ENCODE measurements around the gene CADPS2. TPM values are rescaled to one million over a fixed set of nuclear protein-coding genes. Genes with fewer than 3 reads are reported as not detected.

Gene CADPS2
- total and polyA plus RNA-seq, 2 of the 4 experiments (the other 2 are of a cell fraction), result 0.10 to 0.54 TPM

DNA sequence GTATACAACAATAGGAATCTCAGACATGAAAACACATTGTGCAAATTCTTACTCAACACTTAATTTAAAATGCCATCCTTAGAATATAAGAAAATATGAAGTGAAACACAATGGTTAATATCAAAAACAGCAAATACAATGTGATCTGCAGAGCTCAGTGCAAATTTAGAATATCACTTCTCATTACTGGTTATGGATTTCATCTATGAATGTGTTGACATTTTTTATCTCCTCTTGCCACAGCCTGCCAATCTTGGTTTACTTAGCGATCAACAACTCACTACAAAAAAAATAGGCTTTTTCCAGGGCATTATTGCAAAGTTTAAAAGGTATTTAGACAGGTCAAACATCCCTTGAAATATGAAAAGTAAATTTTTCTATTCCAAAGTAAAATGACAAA is 158.5 kb downstream of the CADPS2 start:
- Histone ChIP-seq H2BK5ac (ENCODE audit: low read depth, low read length, poor library complexity, severe bottlenecking) (no peak overlapping the region), H3K9ac (ENCODE audit: low read depth, low read length) (no peak overlapping the region), H3K27me3 (ENCODE audit: control insufficient read depth, insufficient read depth, low read length) (no peaks in the 10 kb centered on the region), H2AK5ac (ENCODE audit: low read depth, low read length) (no peak overlapping the region), H3K4me3 (ENCODE audit: insufficient read depth, low read depth, low read length) (no peak overlapping the region), H2BK20ac (ENCODE audit: low read depth, low read length) (no peak overlapping the region), H2BK120ac (ENCODE audit: low read depth, low read length) (no peak overlapping the region), H3K79me1 (ENCODE audit: low read depth in 1 of 2, low read length in 2 of 2) (no peaks in the 10 kb centered on the region), H3K56ac (ENCODE audit: extremely low read depth, insufficient read depth, low read length) (no peak overlapping the region), H3K4me1 (ENCODE audit: control insufficient read depth, insufficient read depth, low read length) (no peaks in the 10 kb centered on the region), H4K20me1 (ENCODE audit: insufficient read depth, low read length) (no peaks in the 10 kb centered on the region), H3K9me1 (ENCODE audit: insufficient read depth, low read length) (no peaks in the 10 kb centered on the region), H3K23ac (ENCODE audit: low read depth, low read length) (no peak overlapping the region), H3K14ac (replicated peaks; ENCODE audit: low read depth, low read length) (no peak overlapping the region), H4K8ac (ENCODE audit: low read depth in 2 of 2, low read length in 2 of 2) (no peak overlapping the region), H4K5ac (ENCODE audit: low read depth, low read length) (no peak overlapping the region), H3K4ac (ENCODE audit: low read depth, low read length) (no peak overlapping the region), H3K27ac (ENCODE audit: insufficient read depth, low read length) (no peak overlapping the region), H2BK15ac (ENCODE audit: low read depth, low read length) (no peak overlapping the region), H3K4me2 (ENCODE audit: low read depth, low read length) (no peak overlapping the region), H2AFZ (replicated peaks; ENCODE audit: low read length, poor library complexity) (no peak overlapping the region), H3K18ac (ENCODE audit: low read depth, low read length) (no peak overlapping the region), H3K36me3 (ENCODE audit: control insufficient read depth, insufficient read depth, low read length) (no peaks in the 10 kb centered on the region), H3K9me3 (ENCODE audit: control insufficient read depth, insufficient read depth, low read length) (no peaks in the 10 kb centered on the region; the same call in 1 of the 2 replicates), H4K91ac (ENCODE audit: insufficient read depth, low read depth, low read length) (no peak overlapping the region), H2AK9ac (replicated peaks; ENCODE audit: low read depth, low read length, poor library complexity) (no peak overlapping the region)
- WGBS, 2 experiments (ENCODE audit: extremely low coverage in 2 of 2, insufficient read length in 1 of 2), result no CpG with 5 or more reads among the region's 1 CpG
- in situ Hi-C loops (cut with MboI; ENCODE audit: low sequenced_read_pairs) (no loop called here), intact Hi-C loops (cut with micrococcal nuclease) (no loop called here), dilution Hi-C loops (cut with HindIII; ENCODE audit: low sequenced_read_pairs, unreplicated experiment) (no loop called here)
- DNase-seq (no peak), ATAC-seq (ENCODE audit: low read depth) (no peak)
- CTCF ChIA-PET, result no interaction called here
- no peak for TF ChIP-seq POLR2A (IDR thresholded peaks at IDR 0.05; ENCODE audit: low read depth, low read length)
- TF ChIP-seq RAD21 (IDR thresholded peaks at IDR 0.05; ENCODE audit: low read length), result no peak
- TF ChIP-seq NFE2L2 (IDR thresholded peaks at IDR 0.05; ENCODE audit: low read depth, low read length), result no peak
- TF ChIP-seq MAZ (IDR thresholded peaks at IDR 0.05; ENCODE audit: borderline replicate concordance, low read depth, low read length), result no peak
- TF ChIP-seq BHLHE40 (IDR thresholded peaks at IDR 0.05; ENCODE audit: low read depth, low read length), result no peak
- TF ChIP-seq SMC3 (IDR thresholded peaks at IDR 0.05; ENCODE audit: low read depth, low read length), result no peak
- no peak for TF ChIP-seq MAFK (IDR thresholded peaks at IDR 0.05; ENCODE audit: low read depth, low read length)
- TF ChIP-seq CHD1 (IDR thresholded peaks at IDR 0.05; ENCODE audit: low read depth, low read length), result no peak
- TF ChIP-seq CEBPB (IDR thresholded peaks at IDR 0.05; ENCODE audit: low read depth, low read length), result no peak
- TF ChIP-seq RCOR1 (IDR thresholded peaks at IDR 0.05; ENCODE audit: insufficient replicate concordance, low read length), result no peak
- TF ChIP-seq, protein P1, sequence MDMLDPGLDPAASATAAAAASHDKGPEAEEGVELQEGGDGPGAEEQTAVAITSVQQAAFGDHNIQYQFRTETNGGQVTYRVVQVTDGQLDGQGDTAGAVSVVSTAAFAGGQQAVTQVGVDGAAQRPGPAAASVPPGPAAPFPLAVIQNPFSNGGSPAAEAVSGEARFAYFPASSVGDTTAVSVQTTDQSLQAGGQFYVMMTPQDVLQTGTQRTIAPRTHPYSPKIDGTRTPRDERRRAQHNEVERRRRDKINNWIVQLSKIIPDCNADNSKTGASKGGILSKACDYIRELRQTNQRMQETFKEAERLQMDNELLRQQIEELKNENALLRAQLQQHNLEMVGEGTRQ (IDR thresholded peaks at IDR 0.05; ENCODE audit: low read depth, low read length), result no peak
- TF ChIP-seq MXI1 (IDR thresholded peaks at IDR 0.05; ENCODE audit: borderline replicate concordance, low read depth, low read length), result no peak
- no peak for TF ChIP-seq FOS (IDR thresholded peaks at IDR 0.05; ENCODE audit: low read depth, low read length)
- TF ChIP-seq RFX5 (IDR thresholded peaks at IDR 0.05; ENCODE audit: low read depth, low read length), result no peak
- no TSS peak for BruUV-seq (replicated peaks)
- POLR2A ChIA-PET (ENCODE audit: unreplicated experiment), result no interaction called here
